Tibial nerve (tissue), 3 donors: Measurements from ENCODE around the gene SRGAP2B.
"Not testable (repeated sequence)": the region's sequence is repeated elsewhere in the genome, so short reads cannot be mapped to it uniquely, and the experiment has no call there.

Experiments
- POLR2A ChIP-seq, 2 donors: fragments of 450-650 bp; IDR thresholded peaks; one replicate each; pipeline ENCODE4 v1.6.1; 2017; ENCODE audit warnings: antibody characterized with exemption in 2 of 2, mild to moderate bottlenecking in 2 of 2, moderate library complexity in 2 of 2
- TF ChIP-seq, protein P1 (sequence below), 5 experiments: fragments of 200-600 bp in 3 of 5; fragments of 450-650 bp in 2 of 5; sonication (generic) in 3 of 5; IDR thresholded peaks; one replicate each; pipeline ENCODE4 v1.5.1; 2016 to 2019; ENCODE audit warnings: antibody characterized with exemption in 5 of 5, mild to moderate bottlenecking in 3 of 5, moderate library complexity in 2 of 5

DNA sequence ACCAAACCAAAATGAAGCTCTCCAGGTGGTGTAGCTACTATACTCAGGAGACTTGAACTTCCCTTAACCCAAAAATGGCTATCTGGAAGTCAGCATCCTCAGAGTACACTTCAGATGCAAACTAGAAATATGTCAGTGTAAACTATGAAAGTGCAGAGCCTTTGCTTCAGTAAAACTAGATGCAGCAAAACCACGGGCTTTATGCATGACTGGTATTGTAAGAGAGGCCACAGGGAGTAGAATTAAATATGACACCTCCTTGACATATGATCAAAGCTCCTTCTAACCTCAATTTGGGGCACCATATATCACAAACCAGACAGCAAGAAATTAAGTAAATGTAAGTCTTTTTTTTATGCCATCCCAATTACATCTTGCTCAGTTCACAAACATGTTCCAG lies 47.6 kb downstream of the SRGAP2B start:
- TF ChIP-seq, protein P1, sequence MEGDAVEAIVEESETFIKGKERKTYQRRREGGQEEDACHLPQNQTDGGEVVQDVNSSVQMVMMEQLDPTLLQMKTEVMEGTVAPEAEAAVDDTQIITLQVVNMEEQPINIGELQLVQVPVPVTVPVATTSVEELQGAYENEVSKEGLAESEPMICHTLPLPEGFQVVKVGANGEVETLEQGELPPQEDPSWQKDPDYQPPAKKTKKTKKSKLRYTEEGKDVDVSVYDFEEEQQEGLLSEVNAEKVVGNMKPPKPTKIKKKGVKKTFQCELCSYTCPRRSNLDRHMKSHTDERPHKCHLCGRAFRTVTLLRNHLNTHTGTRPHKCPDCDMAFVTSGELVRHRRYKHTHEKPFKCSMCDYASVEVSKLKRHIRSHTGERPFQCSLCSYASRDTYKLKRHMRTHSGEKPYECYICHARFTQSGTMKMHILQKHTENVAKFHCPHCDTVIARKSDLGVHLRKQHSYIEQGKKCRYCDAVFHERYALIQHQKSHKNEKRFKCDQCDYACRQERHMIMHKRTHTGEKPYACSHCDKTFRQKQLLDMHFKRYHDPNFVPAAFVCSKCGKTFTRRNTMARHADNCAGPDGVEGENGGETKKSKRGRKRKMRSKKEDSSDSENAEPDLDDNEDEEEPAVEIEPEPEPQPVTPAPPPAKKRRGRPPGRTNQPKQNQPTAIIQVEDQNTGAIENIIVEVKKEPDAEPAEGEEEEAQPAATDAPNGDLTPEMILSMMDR (IDR thresholded peaks at IDR 0.05): not testable (repeated sequence)
- TF ChIP-seq POLR2A (IDR thresholded peaks at IDR 0.05): not testable (repeated sequence)
